Neuronal stem cell (in vitro differentiated cells): ENCODE results near the gene CROT.

Source experiments
- DNase-seq: peaks from one replicate; pipeline ENCODE4 v3.0.0-alpha.2; 2013; ENCODE audit warnings: low spot score
- H2AFZ ChIP-seq: one replicate; pipeline ENCODE4 v1.6.1; 2013; ENCODE audit warnings: mild to moderate bottlenecking, low read length, inconsistent platforms
- H2AK5ac ChIP-seq: 2 replicates; pipeline ENCODE4 v1.6.1; 2013; ENCODE audit warnings: low read depth, mild to moderate bottlenecking, inconsistent platforms, low read length, moderate library complexity, mixed read lengths
- H2BK120ac ChIP-seq: 2 replicates; pipeline ENCODE4 v1.6.1; 2013; ENCODE audit warnings: low read depth, mild to moderate bottlenecking, inconsistent platforms, low read length, moderate library complexity, mixed read lengths
- H2BK12ac ChIP-seq: one replicate; pipeline ENCODE4 v1.6.1; 2013; ENCODE audit warnings: low read length, inconsistent platforms
- H2BK15ac ChIP-seq: 2 replicates; pipeline ENCODE4 v1.6.1; 2013; ENCODE audit warnings: mild to moderate bottlenecking, low read length, inconsistent platforms, mixed read lengths
- H2BK5ac ChIP-seq: one replicate; pipeline ENCODE4 v1.6.1; 2013; ENCODE audit warnings: inconsistent platforms, mild to moderate bottlenecking, low read length, moderate library complexity
- H3K14ac ChIP-seq: one replicate; pipeline ENCODE4 v1.6.1; 2013; ENCODE audit warnings: low read length, inconsistent platforms
- H3K18ac ChIP-seq: 2 replicates; pipeline ENCODE4 v1.6.1; 2013; ENCODE audit warnings: low read length, inconsistent platforms
- H3K23ac ChIP-seq: 2 replicates; pipeline ENCODE4 v1.6.1; 2013; ENCODE audit warnings: low read depth, mild to moderate bottlenecking, mixed read lengths, low read length, inconsistent platforms; ENCODE audit not compliant: poor library complexity
- H3K27ac ChIP-seq: replicated peaks from 3 replicates; pipeline ENCODE4 v1.5.1; 2013; ENCODE audit warnings: low read length, inconsistent platforms
- H3K27me3 ChIP-seq, 3 experiments: 2 replicates each; pipeline ENCODE4 v1.6.1; 2013; ENCODE audit warnings: low read length in 3 of 3, mild to moderate bottlenecking in 2 of 3, inconsistent platforms in 1 of 3, low read depth in 1 of 3, mixed read lengths in 1 of 3, moderate library complexity in 1 of 3; ENCODE audit not compliant: control insufficient read depth in 3 of 3, insufficient read depth in 3 of 3
- H3K36me3 ChIP-seq, 2 donors: replicated peaks in 1 of 2; 2 replicates each; pipeline ENCODE4 v1.6.1; 2013; ENCODE audit warnings: low read length in 2 of 2; ENCODE audit not compliant: control insufficient read depth in 2 of 2, insufficient read depth in 2 of 2
- H3K4ac ChIP-seq: 2 replicates; pipeline ENCODE4 v1.6.1; 2013; ENCODE audit warnings: inconsistent platforms, mild to moderate bottlenecking, low read length, moderate library complexity
- H3K4me1 ChIP-seq, 2 donors: 1 replicate in 1 of 2; 2 replicates in 1 of 2; pipeline ENCODE4 v1.6.1; 2013; ENCODE audit warnings: low read length in 2 of 2, low read depth in 1 of 2; ENCODE audit not compliant: control insufficient read depth in 2 of 2, insufficient read depth in 1 of 2
- H3K4me2 ChIP-seq: one replicate; pipeline ENCODE4 v1.6.1; 2013; ENCODE audit warnings: mild to moderate bottlenecking, low read length, inconsistent platforms; ENCODE audit not compliant: insufficient read depth, poor library complexity, severe bottlenecking
- H3K4me3 ChIP-seq, 2 donors: 2 replicates each; pipeline ENCODE4 v1.5.1; 2013; ENCODE audit warnings: low read length in 2 of 2, mild to moderate bottlenecking in 2 of 2, inconsistent platforms in 1 of 2, moderate library complexity in 1 of 2
- H3K79me1 ChIP-seq: one replicate; pipeline ENCODE4 v1.6.1; 2013; ENCODE audit warnings: low read depth, mild to moderate bottlenecking, inconsistent platforms, low read length, moderate library complexity
- H3K9ac ChIP-seq: one replicate; pipeline ENCODE4 v1.6.1; 2013; ENCODE audit warnings: mild to moderate bottlenecking, low read depth, low read length, inconsistent platforms; ENCODE audit not compliant: poor library complexity
- H3K9me3 ChIP-seq, 2 donors: replicated peaks in 1 of 2; 2 replicates each; pipeline versions ENCODE3 to v1.6.1; 2013; ENCODE audit warnings: low read length in 2 of 2, mild to moderate bottlenecking in 2 of 2, inconsistent platforms in 1 of 2, low read depth in 1 of 2, mixed read lengths in 1 of 2, moderate library complexity in 1 of 2; ENCODE audit not compliant: control insufficient read depth in 2 of 2, insufficient read depth in 1 of 2
- H4K8ac ChIP-seq: one replicate; pipeline ENCODE4 v1.6.1; 2013; ENCODE audit warnings: low read depth, mild to moderate bottlenecking, inconsistent platforms, low read length, moderate library complexity
- H4K91ac ChIP-seq: one replicate; pipeline ENCODE4 v1.6.1; 2013; ENCODE audit warnings: low read length, low read depth, mild to moderate bottlenecking, inconsistent platforms; ENCODE audit not compliant: poor library complexity
- WGBS, 2 donors: extraction: QIAGEN DNeasy Blood & Tissue Kit; methylation state at CpG; one replicate each; pipeline ENCODE4 v1.1.7; 2013; ENCODE audit warnings: missing lambda C conversion rate in 2 of 2, mixed read lengths in 1 of 2; ENCODE audit not compliant: insufficient read length in 2 of 2, insufficient replicate concordance in 1 of 2; ENCODE audit errors: extremely low coverage in 2 of 2; 5-methylcytosine and 5-hydroxymethylcytosine counted together

Gene CROT

GRCh38 chr7:87391020-87391701 lies 45.7 kb downstream of the CROT start:
- Histone ChIP-seq H2BK12ac (no peak overlapping the region), H3K79me1 (no peaks in the 10 kb centered on the region), H3K9ac (no peak overlapping the region), H3K14ac (no peak overlapping the region), H3K4me3 (no peak overlapping the region), H3K4me2 (no peak overlapping the region), H2AFZ (no peak overlapping the region), H3K36me3 (peaks cover 14 to 81% of the 10 kb centered on the region in 2 donors), H3K4me1 (no peaks in the 10 kb centered on the region), H2BK5ac (no peak overlapping the region), H3K23ac (no peak overlapping the region), H3K27me3 (no peaks in the 10 kb centered on the region), H3K18ac (peak overlapping the region; percentile 85), H2BK120ac (no peak overlapping the region), H4K91ac (no peak overlapping the region), H3K4ac (no peak overlapping the region), H2AK5ac (no peak overlapping the region), H4K8ac (peak overlapping the region; percentile 43), H3K27ac (no peak overlapping the region), H2BK15ac (no peak overlapping the region), H3K9me3 (peaks cover 2 to 7% of the 10 kb centered on the region in 2 donors)
- no peak for DNase-seq
- no CpG with 5 or more reads among the region's 8 CpGs for WGBS, 2 donors

GRCh38 chr7:87395442-87396020 lies 50.1 kb downstream of the CROT start:
- Histone ChIP-seq H2AFZ (no peak overlapping the region), H3K27ac (no peak overlapping the region), H3K4ac (no peak overlapping the region), H3K4me1 (no peaks in the 10 kb centered on the region), H4K8ac (no peak overlapping the region), H3K4me3 (no peak overlapping the region), H3K18ac (no peak overlapping the region), H2BK12ac (no peak overlapping the region), H3K4me2 (no peak overlapping the region), H3K79me1 (no peaks in the 10 kb centered on the region), H3K36me3 (peaks cover 7 to 80% of the 10 kb centered on the region in 2 donors), H3K23ac (no peak overlapping the region), H2AK5ac (no peak overlapping the region), H3K14ac (no peak overlapping the region), H2BK5ac (no peak overlapping the region), H3K9ac (no peak overlapping the region), H3K27me3 (no peaks in the 10 kb centered on the region), H3K9me3 (no peaks in the 10 kb centered on the region), H2BK120ac (no peak overlapping the region), H4K91ac (no peak overlapping the region), H2BK15ac (no peak overlapping the region)
- no CpG with 5 or more reads among the region's 1 CpG for WGBS, 2 donors
- no peak for DNase-seq

- H3K36me3 ChIP-seq, result peaks cover 5 to 51% of the 10 kb centered on the region in 2 donors
- H3K27ac ChIP-seq, result no peak overlapping the region
- H3K9me3 ChIP-seq, result no peaks in the 10 kb centered on the region
- no CpG with 5 or more reads among the region's 2 CpGs for WGBS, 2 donors
- H3K4me3 ChIP-seq, result no peak overlapping the region
- no peak overlapping the region for H3K23ac ChIP-seq
- no peak overlapping the region for H3K14ac ChIP-seq
- no peaks in the 10 kb centered on the region for H3K27me3 ChIP-seq
- no peaks in the 10 kb centered on the region for H3K4me1 ChIP-seq
- H2AFZ ChIP-seq, result no peak overlapping the region
- no peak overlapping the region for H2AK5ac ChIP-seq
- no peaks in the 10 kb centered on the region for H3K79me1 ChIP-seq
- H4K8ac ChIP-seq, result no peak overlapping the region
- no peak overlapping the region for H2BK120ac ChIP-seq
- H4K91ac ChIP-seq, result no peak overlapping the region
- no peak overlapping the region for H3K18ac ChIP-seq
- H3K4me2 ChIP-seq, result no peak overlapping the region
- no peak overlapping the region for H2BK12ac ChIP-seq
- DNase-seq, result no peak
- H2BK15ac ChIP-seq, result no peak overlapping the region
- H2BK5ac ChIP-seq, result no peak overlapping the region
- no peak overlapping the region for H3K4ac ChIP-seq
- H3K9ac ChIP-seq, result no peak overlapping the region
Measured at GRCh38 chr7:87398446-87398845, 53.0 kb downstream of the CROT start.

- H2AK5ac ChIP-seq, result no peak overlapping the region
- H3K79me1 ChIP-seq, result no peaks in the 10 kb centered on the region
- no peaks in the 10 kb centered on the region for H3K9me3 ChIP-seq
- H3K27me3 ChIP-seq, result no peaks in the 10 kb centered on the region
- no peak overlapping the region for H3K23ac ChIP-seq
- no peak overlapping the region for H3K14ac ChIP-seq
- H2BK15ac ChIP-seq, result no peak overlapping the region
- H3K4me1 ChIP-seq, result peaks cover 0 to 2% of the 10 kb centered on the region in 2 donors
- no peak overlapping the region for H2BK12ac ChIP-seq
- H2AFZ ChIP-seq, result no peak overlapping the region
- DNase-seq, result no peak
- no peak overlapping the region for H3K4me3 ChIP-seq
- H3K4me2 ChIP-seq, result no peak overlapping the region
- H2BK120ac ChIP-seq, result no peak overlapping the region
- no peak overlapping the region for H3K27ac ChIP-seq
- H3K36me3 ChIP-seq, result no peaks in the 10 kb centered on the region
- no peak overlapping the region for H4K8ac ChIP-seq
- H3K9ac ChIP-seq, result no peak overlapping the region
- no peak overlapping the region for H3K18ac ChIP-seq
- no peak overlapping the region for H3K4ac ChIP-seq
- no peak overlapping the region for H4K91ac ChIP-seq
- no peak overlapping the region for H2BK5ac ChIP-seq
Measured at GRCh38 chr7:87404674-87405073, 59.2 kb downstream of the CROT start.
